Karpas-422 (cell line): Measurements from ENCODE around the gene PAXX. TPM values are rescaled to one million over a fixed set of nuclear protein-coding genes. Genes with fewer than 3 reads are reported as not detected.

ENCODE experiments used
- DNase-seq: peaks from one replicate; pipeline ENCODE4 v3.0.0-alpha.2; 2015
- H2AFZ ChIP-seq: fragments of 200-600 bp; sonication (generic); 2 replicates; pipeline ENCODE4 v1.6.1; 2014; ENCODE audit warnings: antibody characterized with exemption, low read length, mixed read lengths
- H3K27ac ChIP-seq: fragments of 200-600 bp; sonication (generic); 2 replicates; pipeline ENCODE4 v1.5.1; 2014; ENCODE audit warnings: mild to moderate bottlenecking, low read length, moderate library complexity
- H3K27me3 ChIP-seq: fragments of 200-600 bp; sonication (generic); 2 replicates; pipeline ENCODE4 v1.6.1; 2014; ENCODE audit warnings: low read length, mixed read lengths
- H3K36me3 ChIP-seq: fragments of 200-600 bp; sonication (generic); 2 replicates; pipeline ENCODE4 v1.6.1; 2014; ENCODE audit warnings: low read length, mixed read lengths; ENCODE audit not compliant: insufficient read depth
- H3K4me1 ChIP-seq: fragments of 200-600 bp; sonication (generic); 2 replicates; pipeline ENCODE4 v1.6.1; 2014; ENCODE audit warnings: mild to moderate bottlenecking, low read length, mixed read lengths
- H3K4me2 ChIP-seq: fragments of 200-600 bp; sonication (generic); 2 replicates; pipeline ENCODE4 v1.6.1; 2014; ENCODE audit warnings: low read length, low read depth, mild to moderate bottlenecking; ENCODE audit not compliant: poor library complexity, severe bottlenecking
- H3K4me3 ChIP-seq: fragments of 200-600 bp; sonication (generic); 2 replicates; pipeline ENCODE4 v1.5.1; 2014; ENCODE audit warnings: mild to moderate bottlenecking, antibody characterized with exemption, low read length, mixed read lengths
- H3K79me2 ChIP-seq: fragments of 200-600 bp; sonication (generic); 2 replicates; pipeline ENCODE4 v1.6.1; 2014; ENCODE audit warnings: mild to moderate bottlenecking, low read length, mixed read lengths
- H3K9ac ChIP-seq: fragments of 200-600 bp; sonication (generic); 2 replicates; pipeline ENCODE4 v1.6.0; 2014; ENCODE audit warnings: low read length
- H3K9me2 ChIP-seq: fragments of 200-600 bp; sonication (generic), shearing (Covaris generic); replicated peaks from 2 replicates; pipeline ENCODE4 v1.6.0; 2014; ENCODE audit warnings: mild to moderate bottlenecking, low read length, moderate library complexity; ENCODE audit not compliant: insufficient read depth
- H3K9me3 ChIP-seq: fragments of 300-700, 200-600 bp; sonication (generic); 2 replicates; pipeline ENCODE4 v1.6.1; 2014; ENCODE audit warnings: low read length, mixed read lengths
- H4K20me1 ChIP-seq: fragments of 200-600 bp; sonication (generic); 2 replicates; pipeline ENCODE4 v1.6.1; 2014; ENCODE audit warnings: mild to moderate bottlenecking, antibody characterized with exemption, low read length, low read depth; ENCODE audit not compliant: insufficient read depth
- total RNA-seq: library from RNA; depleted of rRNA; stranded (reverse); fragments of >200 nt; shearing (Covaris generic); gene quantifications from 2 replicates; pipeline ENCODE4 v1.2.3, GENCODE V29; 2014; ENCODE audit warnings: low replicate concordance

Gene PAXX
- total RNA-seq, 1 experiment from 2014 or later: 20.1 TPM

DNA sequence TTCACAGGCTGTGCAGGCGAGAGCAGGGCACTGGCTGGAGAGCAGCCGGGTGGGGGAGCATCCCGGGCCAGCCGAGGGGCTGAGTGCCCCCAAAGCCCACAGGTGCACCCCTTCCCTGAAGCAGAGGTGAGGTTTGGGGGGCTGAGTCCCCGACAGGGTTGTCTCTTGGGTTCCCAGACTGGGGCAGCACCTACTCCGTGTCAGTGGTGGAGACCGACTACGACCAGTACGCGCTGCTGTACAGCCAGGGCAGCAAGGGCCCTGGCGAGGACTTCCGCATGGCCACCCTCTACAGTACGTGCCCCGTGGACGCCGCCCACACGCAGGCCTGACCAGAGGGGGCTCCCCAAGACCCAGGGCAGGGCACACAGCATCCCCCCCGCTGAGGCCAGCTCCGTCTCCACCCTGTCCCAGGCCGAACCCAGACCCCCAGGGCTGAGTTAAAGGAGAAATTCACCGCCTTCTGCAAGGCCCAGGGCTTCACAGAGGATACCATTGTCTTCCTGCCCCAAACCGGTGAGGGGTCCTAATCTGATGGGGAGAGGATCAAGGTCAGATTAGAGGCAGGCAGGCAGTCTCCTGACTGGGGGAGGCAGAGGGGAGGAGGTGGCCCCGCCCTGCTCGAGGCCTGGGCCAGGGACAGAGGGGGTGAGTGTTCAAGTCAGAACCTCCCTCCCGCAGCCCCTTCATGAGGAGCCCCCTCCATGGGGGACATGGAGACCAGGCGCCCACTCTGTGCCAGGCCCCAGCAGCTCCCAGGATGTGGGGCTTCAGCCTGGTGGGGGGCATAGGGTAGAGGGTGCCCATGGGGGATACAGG, 12.2 kb upstream of the PAXX start:
- DNase-seq: no peak
- Histone ChIP-seq H3K4me2 (no peak overlapping the region), H3K36me3 (no peaks in the 10 kb centered on the region), H3K4me3 (no peak overlapping the region), H3K4me1 (no peaks in the 10 kb centered on the region), H3K9ac (no peak overlapping the region), H4K20me1 (no peaks in the 10 kb centered on the region), H3K9me2 (no peaks in the 10 kb centered on the region), H3K9me3 (no peaks in the 10 kb centered on the region), H2AFZ (no peak overlapping the region), H3K79me2 (no peaks in the 10 kb centered on the region), H3K27ac (no peak overlapping the region), H3K27me3 (no peaks in the 10 kb centered on the region)

DNA sequence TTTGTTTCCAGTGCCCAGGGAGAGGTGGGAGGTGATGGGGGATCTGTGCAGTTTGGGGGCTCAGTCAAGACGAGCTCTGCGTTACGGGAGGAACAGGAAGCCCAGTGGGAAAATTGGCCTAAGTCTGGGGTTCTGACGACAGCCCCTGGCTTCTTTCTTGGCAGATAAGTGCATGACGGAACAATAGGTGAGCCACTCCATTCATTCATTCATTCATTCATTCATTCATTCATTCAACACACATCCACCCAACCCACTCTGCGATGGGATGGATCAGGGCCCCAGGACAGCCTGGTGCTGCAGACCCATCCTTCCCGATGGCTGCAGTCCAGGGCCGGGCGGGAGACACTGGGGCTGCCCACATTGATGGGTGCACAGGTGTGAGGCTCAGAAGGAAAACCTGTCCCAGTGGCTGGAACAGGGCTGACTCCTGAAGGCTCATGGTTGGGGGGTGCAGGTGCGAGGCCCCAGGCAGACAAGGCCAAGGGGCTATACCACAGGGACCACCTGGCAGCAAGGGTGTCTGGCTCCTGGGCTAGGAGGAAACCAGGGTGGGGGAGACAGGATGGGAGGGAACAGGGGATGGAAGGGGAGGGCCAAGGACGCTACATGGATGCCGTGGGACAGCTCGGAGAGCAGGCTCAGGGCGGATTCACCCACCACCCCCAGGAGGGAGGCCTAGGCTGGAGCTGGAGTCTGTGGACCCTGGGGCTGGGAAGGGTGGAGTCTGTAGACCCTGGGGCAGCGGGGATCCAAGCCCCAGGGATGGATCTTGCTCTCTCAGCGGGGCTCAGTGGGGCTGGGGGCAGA, 11.3 kb upstream of the PAXX start:
- no peaks in the 10 kb centered on the region for H3K79me2 ChIP-seq
- no peak overlapping the region for H2AFZ ChIP-seq
- H3K9me3 ChIP-seq: no peaks in the 10 kb centered on the region
- no peak for DNase-seq
- no peaks in the 10 kb centered on the region for H3K9me2 ChIP-seq
- no peak overlapping the region for H3K27ac ChIP-seq
- H3K4me2 ChIP-seq: no peak overlapping the region
- no peaks in the 10 kb centered on the region for H3K4me1 ChIP-seq
- H3K36me3 ChIP-seq: no peaks in the 10 kb centered on the region
- H3K27me3 ChIP-seq: no peaks in the 10 kb centered on the region
- H3K4me3 ChIP-seq: no peak overlapping the region
- H4K20me1 ChIP-seq: no peaks in the 10 kb centered on the region
- no peak overlapping the region for H3K9ac ChIP-seq

- no peaks in the 10 kb centered on the region for H3K79me2 ChIP-seq
These were observed 10.5 kb upstream of the PAXX start for GRCh38 chr9:136981588-136982231.

DNA sequence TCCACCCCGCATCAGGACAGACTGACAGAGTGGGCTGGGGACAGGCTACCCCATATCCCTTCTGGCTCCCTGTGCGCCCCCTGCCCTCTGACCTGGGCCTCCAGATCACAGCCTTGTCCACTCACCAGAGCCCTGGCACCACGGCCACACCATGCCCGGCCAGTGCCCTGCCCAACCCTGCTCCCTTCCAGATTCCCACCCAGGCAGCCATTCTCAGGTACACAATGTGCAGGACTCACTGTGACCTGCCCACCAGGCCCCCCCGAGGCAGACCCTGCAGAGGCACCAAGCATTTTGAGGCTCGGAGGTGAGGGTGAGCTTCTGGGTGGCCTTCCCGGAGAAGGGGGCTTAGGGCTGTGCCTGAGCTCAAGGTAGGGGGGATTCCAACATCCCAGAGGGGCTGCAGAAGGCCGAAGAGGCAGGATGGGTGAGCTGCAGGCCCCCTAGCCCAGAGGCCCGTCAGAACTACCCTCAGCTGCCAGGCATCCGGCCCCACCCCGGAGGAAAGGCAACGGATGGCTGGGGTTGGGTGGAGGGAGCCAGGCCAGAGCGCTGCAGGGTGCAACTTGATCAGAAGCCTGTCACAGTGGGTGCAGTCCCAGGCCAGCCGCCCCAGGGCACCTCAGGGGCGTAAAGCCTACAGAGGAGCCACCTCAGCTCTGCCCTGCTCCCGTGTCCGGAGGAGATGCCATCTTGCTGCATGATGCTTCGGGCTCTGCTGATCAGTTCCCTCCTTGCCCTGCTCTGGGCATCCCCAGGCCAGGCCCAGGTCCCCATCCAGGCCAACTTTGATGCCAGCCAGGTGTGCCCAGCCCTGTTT, 9.8 kb upstream of the PAXX start, which contains the start of gene LCNL1:
TSS of gene LCNL1 (plus strand) at position 762 of the 820 bp plus-strand sequence. CDS start 594 bp downstream, outside the sequence.
- Histone ChIP-seq H3K4me1 (no peaks in the 10 kb centered on the region), H4K20me1 (no peaks in the 10 kb centered on the region), H3K9me2 (no peaks in the 10 kb centered on the region), H3K9me3 (no peaks in the 10 kb centered on the region), H3K9ac (no peak within 1 kb of the TSS), H2AFZ (no peak within 1 kb of the TSS), H3K27ac (no peak within 1 kb of the TSS), H3K4me3 (no peak within 1 kb of the TSS), H3K27me3 (no peaks in the 10 kb centered on the region), H3K79me2 (no peaks in the 10 kb centered on the region), H3K4me2 (no peak within 1 kb of the TSS), H3K36me3 (no peaks in the 10 kb centered on the region)
- no peak for DNase-seq

More at GRCh38 chr9:136981588-136982231, 10.5 kb upstream of the PAXX start:
- Histone ChIP-seq H2AFZ (no peak overlapping the region), H3K27me3 (no peaks in the 10 kb centered on the region), H3K9me3 (no peaks in the 10 kb centered on the region), H3K9ac (no peak overlapping the region), H3K4me1 (no peaks in the 10 kb centered on the region), H3K9me2 (no peaks in the 10 kb centered on the region), H3K27ac (no peak overlapping the region), H4K20me1 (no peaks in the 10 kb centered on the region), H3K4me3 (no peak overlapping the region), H3K4me2 (no peak overlapping the region), H3K36me3 (no peaks in the 10 kb centered on the region)
- DNase-seq: no peak

- no peaks in the 10 kb centered on the region for H3K79me2 ChIP-seq
- H3K9me3 ChIP-seq: no peaks in the 10 kb centered on the region
- no peaks in the 10 kb centered on the region for H3K4me1 ChIP-seq
- H3K4me2 ChIP-seq: no peak overlapping the region
- DNase-seq: no peak
- H3K27me3 ChIP-seq: no peaks in the 10 kb centered on the region
- no peak overlapping the region for H2AFZ ChIP-seq
- no peak overlapping the region for H3K27ac ChIP-seq
- H3K9me2 ChIP-seq: no peaks in the 10 kb centered on the region
- H4K20me1 ChIP-seq: no peaks in the 10 kb centered on the region
- no peaks in the 10 kb centered on the region for H3K36me3 ChIP-seq
- no peak overlapping the region for H3K9ac ChIP-seq
- no peak overlapping the region for H3K4me3 ChIP-seq
These were observed 9.1 kb upstream of the PAXX start for GRCh38 chr9:136983167-136983566.

GRCh38 chr9:136983656-136984314, 8.4 kb upstream of the PAXX start:
- no peak overlapping the region for H3K9ac ChIP-seq
- H4K20me1 ChIP-seq: no peaks in the 10 kb centered on the region
- no peaks in the 10 kb centered on the region for H3K27me3 ChIP-seq
- H3K27ac ChIP-seq: no peak overlapping the region
- no peaks in the 10 kb centered on the region for H3K9me3 ChIP-seq
- H3K9me2 ChIP-seq: no peaks in the 10 kb centered on the region
- H3K4me3 ChIP-seq: no peak overlapping the region
- H3K36me3 ChIP-seq: no peaks in the 10 kb centered on the region
- DNase-seq: no peak
- H2AFZ ChIP-seq: no peak overlapping the region
- no peaks in the 10 kb centered on the region for H3K79me2 ChIP-seq
- no peak overlapping the region for H3K4me2 ChIP-seq
- no peaks in the 10 kb centered on the region for H3K4me1 ChIP-seq

DNA sequence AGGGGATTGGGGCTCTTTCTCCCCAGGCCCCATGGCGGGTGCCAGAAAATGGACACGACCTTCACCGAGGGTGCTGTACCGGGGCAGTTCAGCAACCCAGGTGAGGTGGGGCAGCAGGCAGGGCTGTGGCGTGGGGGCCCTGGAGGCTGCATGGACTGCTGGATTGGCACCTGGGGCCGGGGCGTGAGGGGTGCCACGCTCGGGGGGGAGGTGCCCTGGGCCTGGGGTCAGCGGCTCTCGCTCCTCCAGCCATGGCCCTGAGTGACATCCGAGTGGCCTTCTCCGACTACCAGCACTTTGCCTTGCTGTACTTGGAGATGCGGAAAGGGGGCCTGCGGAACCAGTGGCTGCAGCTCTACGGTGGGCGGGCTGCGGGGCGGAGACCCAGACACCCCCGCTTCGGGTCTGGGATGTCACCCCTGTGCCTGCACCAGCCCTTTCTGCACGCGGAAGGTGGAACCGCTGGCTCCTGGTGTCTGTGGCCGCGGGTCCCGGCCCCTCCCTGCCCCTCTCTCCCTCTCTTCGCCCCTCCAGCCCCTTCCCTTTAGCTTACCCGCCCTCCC, 7.7 kb upstream of the PAXX start:
- Histone ChIP-seq H3K27ac (no peak overlapping the region), H3K4me3 (no peak overlapping the region), H3K4me2 (no peak overlapping the region), H3K9ac (no peak overlapping the region), H3K36me3 (no peaks in the 10 kb centered on the region), H3K79me2 (no peaks in the 10 kb centered on the region), H3K9me3 (no peaks in the 10 kb centered on the region), H3K4me1 (no peaks in the 10 kb centered on the region), H4K20me1 (no peaks in the 10 kb centered on the region), H3K9me2 (no peaks in the 10 kb centered on the region), H2AFZ (no peak overlapping the region), H3K27me3 (no peaks in the 10 kb centered on the region)
- DNase-seq: no peak
